Measurements from ENCODE around the gene ADAMTS12. TPM values are rescaled to one million over a fixed set of nuclear protein-coding genes. Genes with fewer than 3 reads are reported as not detected.

Gene ADAMTS12
- total RNA-seq, 1 experiment from 2014 or later, result 0.05 TPM

DNA sequence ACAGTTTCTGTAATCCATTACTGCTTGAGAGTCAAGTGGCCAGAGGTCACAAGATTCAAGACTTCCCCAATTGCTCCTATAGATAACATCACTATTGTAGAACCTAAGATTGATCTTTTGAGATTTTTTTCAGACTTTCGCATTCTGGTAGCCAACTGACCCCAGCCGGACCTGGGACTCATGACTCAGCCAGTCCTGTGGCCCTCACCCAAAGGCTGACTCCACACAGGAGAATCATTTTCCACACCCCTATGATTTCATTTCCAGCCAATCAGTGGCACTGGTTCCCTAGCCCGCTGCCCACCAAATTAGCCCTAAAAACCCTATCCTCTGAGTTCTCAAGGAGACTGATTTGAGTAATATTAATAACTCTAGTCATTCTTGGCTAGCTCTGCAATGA is 414.8 kb downstream of the ADAMTS12 start:
- no peaks in the 10 kb centered on the region for H3K9me2 ChIP-seq (ENCODE audit: insufficient read depth)
- BruUV-seq (replicated peaks), result no TSS peak
- H3K27ac ChIP-seq (ENCODE audit: low read depth, low read length), result no peak overlapping the region
- no peaks in the 10 kb centered on the region for H3K9me3 ChIP-seq (ENCODE audit: control insufficient read depth in 1 of 2, insufficient read depth in 1 of 2, low read depth in 1 of 2, low read length in 2 of 2)
- intact Hi-C loops (cut with micrococcal nuclease), result no loop called here
- H2AFZ ChIP-seq (ENCODE audit: low read depth, low read length, poor library complexity, severe bottlenecking), result no peak overlapping the region
- no peaks in the 10 kb centered on the region for H4K20me1 ChIP-seq (ENCODE audit: insufficient read depth)
- H3K79me2 ChIP-seq (ENCODE audit: insufficient read depth, low read length), result no peaks in the 10 kb centered on the region
- ChIA-PET POLR2A (no interaction called here), RAD21 (ENCODE audit: low non-redundant PET in 1 of 2, low total read pairs in 2 of 2, uncharacterized antibody in 2 of 2, unreplicated experiment in 2 of 2) (no interaction called here), CTCF (interaction anchor here (0.7 kb wide), 1 partner anchor 469 kb away, joined by 3 read pairs; no protein-coding TSS in a partner anchor)
- peaks cover 6 to 15% of the 10 kb centered on the region in 2 experiments; a peak in 2 of 4 replicates for H3K36me3 ChIP-seq (ENCODE audit: control insufficient read depth in 1 of 2, insufficient read depth in 2 of 2, low read length in 2 of 2)
- H3K4me3 ChIP-seq (replicated peaks in 1 of 2; ENCODE audit: low read depth in 1 of 2, low read length in 2 of 2), result no peak overlapping the region
- H3K4me2 ChIP-seq (ENCODE audit: low read length), result no peak overlapping the region
- H3K9ac ChIP-seq (ENCODE audit: low read length), result no peak overlapping the region
- H3K27me3 ChIP-seq (ENCODE audit: insufficient read depth, low read length), result no peaks in the 10 kb centered on the region
- DNase-seq (ENCODE audit: low read depth, low spot score) (no peak), ATAC-seq (no peak)
- H3K4me1 ChIP-seq (ENCODE audit: control insufficient read depth in 1 of 2, insufficient read depth in 2 of 2, low read length in 2 of 2), result no peaks in the 10 kb centered on the region
- TF ChIP-seq POLR2AphosphoS5 (IDR thresholded peaks at IDR 0.05; ENCODE audit: low read depth, low read length), result no peak
- TF ChIP-seq SIN3A (IDR thresholded peaks at IDR 0.05; ENCODE audit: low read depth), result no peak
- TF ChIP-seq ZFX (IDR thresholded peaks at IDR 0.05), result no peak
- TF ChIP-seq, protein P1, sequence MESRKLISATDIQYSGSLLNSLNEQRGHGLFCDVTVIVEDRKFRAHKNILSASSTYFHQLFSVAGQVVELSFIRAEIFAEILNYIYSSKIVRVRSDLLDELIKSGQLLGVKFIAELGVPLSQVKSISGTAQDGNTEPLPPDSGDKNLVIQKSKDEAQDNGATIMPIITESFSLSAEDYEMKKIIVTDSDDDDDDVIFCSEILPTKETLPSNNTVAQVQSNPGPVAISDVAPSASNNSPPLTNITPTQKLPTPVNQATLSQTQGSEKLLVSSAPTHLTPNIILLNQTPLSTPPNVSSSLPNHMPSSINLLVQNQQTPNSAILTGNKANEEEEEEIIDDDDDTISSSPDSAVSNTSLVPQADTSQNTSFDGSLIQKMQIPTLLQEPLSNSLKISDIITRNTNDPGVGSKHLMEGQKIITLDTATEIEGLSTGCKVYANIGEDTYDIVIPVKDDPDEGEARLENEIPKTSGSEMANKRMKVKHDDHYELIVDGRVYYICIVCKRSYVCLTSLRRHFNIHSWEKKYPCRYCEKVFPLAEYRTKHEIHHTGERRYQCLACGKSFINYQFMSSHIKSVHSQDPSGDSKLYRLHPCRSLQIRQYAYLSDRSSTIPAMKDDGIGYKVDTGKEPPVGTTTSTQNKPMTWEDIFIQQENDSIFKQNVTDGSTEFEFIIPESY (IDR thresholded peaks at IDR 0.05; ENCODE audit: extremely low read depth, insufficient replicate concordance, low read length), result no peak
- TF ChIP-seq CBX3 (IDR thresholded peaks at IDR 0.05; ENCODE audit: low read depth), result no peak
- TF ChIP-seq, protein P2, sequence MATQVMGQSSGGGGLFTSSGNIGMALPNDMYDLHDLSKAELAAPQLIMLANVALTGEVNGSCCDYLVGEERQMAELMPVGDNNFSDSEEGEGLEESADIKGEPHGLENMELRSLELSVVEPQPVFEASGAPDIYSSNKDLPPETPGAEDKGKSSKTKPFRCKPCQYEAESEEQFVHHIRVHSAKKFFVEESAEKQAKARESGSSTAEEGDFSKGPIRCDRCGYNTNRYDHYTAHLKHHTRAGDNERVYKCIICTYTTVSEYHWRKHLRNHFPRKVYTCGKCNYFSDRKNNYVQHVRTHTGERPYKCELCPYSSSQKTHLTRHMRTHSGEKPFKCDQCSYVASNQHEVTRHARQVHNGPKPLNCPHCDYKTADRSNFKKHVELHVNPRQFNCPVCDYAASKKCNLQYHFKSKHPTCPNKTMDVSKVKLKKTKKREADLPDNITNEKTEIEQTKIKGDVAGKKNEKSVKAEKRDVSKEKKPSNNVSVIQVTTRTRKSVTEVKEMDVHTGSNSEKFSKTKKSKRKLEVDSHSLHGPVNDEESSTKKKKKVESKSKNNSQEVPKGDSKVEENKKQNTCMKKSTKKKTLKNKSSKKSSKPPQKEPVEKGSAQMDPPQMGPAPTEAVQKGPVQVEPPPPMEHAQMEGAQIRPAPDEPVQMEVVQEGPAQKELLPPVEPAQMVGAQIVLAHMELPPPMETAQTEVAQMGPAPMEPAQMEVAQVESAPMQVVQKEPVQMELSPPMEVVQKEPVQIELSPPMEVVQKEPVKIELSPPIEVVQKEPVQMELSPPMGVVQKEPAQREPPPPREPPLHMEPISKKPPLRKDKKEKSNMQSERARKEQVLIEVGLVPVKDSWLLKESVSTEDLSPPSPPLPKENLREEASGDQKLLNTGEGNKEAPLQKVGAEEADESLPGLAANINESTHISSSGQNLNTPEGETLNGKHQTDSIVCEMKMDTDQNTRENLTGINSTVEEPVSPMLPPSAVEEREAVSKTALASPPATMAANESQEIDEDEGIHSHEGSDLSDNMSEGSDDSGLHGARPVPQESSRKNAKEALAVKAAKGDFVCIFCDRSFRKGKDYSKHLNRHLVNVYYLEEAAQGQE (IDR thresholded peaks at IDR 0.05; ENCODE audit: low read depth), result no peak
- no peak for TF ChIP-seq FOSL1 (IDR thresholded peaks at IDR 0.05; ENCODE audit: low read depth)
- no peak for TF ChIP-seq SP1 (IDR thresholded peaks at IDR 0.05; ENCODE audit: low read depth)
- TF ChIP-seq CEBPB (IDR thresholded peaks at IDR 0.05; ENCODE audit: low read depth), result no peak
- no peak for TF ChIP-seq JUND (IDR thresholded peaks at IDR 0.05)
- TF ChIP-seq, protein P3, sequence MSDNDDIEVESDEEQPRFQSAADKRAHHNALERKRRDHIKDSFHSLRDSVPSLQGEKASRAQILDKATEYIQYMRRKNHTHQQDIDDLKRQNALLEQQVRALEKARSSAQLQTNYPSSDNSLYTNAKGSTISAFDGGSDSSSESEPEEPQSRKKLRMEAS (IDR thresholded peaks at IDR 0.05), result no peak
- no peak for TF ChIP-seq ZNF274 (IDR thresholded peaks at IDR 0.05; ENCODE audit: low read depth, low read length)
- no peak for TF ChIP-seq TCF7L2 (IDR thresholded peaks at IDR 0.05; ENCODE audit: borderline replicate concordance, extremely low read depth, insufficient read depth, insufficient read length)
- no peak for TF ChIP-seq POLR2A (IDR thresholded peaks at IDR 0.05; ENCODE audit: borderline replicate concordance, extremely low read depth, insufficient read depth, insufficient read length)
- TF ChIP-seq EZH2phosphoT487 (IDR thresholded peaks at IDR 0.05; ENCODE audit: borderline replicate concordance), result no peak

Data from HCT116 (cell line).